Astrocyte of the spinal cord (primary cell): ENCODE data around the gene PBX2.
A peak's percentile ranks its signal among the peaks of the same experiment; 100 is the strongest.

Source experiments
- DNase-seq: peaks from one replicate; pipeline ENCODE4 v3.0.0; 2011; ENCODE audit warnings: low read depth, low spot score
- H3K4me3 ChIP-seq: 2 replicates; pipeline ENCODE4 v1.5.1; 2011; ENCODE audit warnings: low read depth, mild to moderate bottlenecking, low read length, moderate library complexity
- in situ Hi-C: cut with HindIII; loops from 2 replicates; pipeline ENCODE4 v1.10.0; 2017; ENCODE audit warnings: low sequenced_read_pairs
- TF ChIP-seq, protein P1 (sequence below): IDR thresholded peaks from 2 replicates; pipeline ENCODE4 v1.5.1; 2012; ENCODE audit warnings: low read depth, mild to moderate bottlenecking, low read length, inconsistent platforms

Gene PBX2

DNA sequence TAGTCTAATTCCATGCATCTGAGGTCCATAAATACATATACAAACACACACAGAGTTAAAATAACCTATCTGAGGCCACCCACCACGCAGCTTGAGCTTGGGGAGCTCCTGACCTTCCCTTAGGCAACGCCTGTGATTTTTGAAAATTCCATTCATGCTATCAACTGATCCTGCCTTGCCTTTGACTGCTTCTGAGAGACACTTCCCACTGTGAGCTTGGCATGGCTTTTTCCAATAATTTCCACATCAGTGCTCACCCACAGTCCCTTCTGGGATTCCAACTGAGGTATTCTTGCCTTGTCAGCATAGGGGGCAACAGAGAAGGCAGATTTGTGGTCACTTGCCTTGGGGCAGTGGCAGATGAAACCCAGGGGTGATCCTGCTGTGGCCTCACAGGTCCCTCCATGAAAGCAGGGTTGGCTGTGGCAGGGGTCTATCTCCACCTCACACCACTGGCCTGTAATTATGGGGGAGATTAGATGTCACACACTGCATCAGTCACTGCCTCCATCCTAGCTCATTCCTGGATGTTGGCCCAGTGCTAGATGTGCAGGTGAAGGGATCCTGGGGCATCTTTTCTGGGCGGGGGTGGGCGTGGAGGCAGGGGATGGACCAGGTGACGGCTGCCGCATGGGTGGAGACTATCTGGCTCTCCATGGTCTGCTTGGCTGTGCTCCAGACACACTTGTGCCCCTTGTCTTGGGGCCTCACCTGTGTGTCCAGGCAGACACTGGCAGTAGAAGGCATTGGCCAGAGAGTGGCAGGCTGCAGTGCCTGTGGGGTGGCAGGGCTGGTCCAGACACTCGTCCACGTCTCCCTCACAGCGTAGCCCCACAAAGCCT, 13.6 kb upstream of the PBX2 start:
- no peak for DNase-seq
- in situ Hi-C loops = no loop called here
- TF ChIP-seq, protein P1, sequence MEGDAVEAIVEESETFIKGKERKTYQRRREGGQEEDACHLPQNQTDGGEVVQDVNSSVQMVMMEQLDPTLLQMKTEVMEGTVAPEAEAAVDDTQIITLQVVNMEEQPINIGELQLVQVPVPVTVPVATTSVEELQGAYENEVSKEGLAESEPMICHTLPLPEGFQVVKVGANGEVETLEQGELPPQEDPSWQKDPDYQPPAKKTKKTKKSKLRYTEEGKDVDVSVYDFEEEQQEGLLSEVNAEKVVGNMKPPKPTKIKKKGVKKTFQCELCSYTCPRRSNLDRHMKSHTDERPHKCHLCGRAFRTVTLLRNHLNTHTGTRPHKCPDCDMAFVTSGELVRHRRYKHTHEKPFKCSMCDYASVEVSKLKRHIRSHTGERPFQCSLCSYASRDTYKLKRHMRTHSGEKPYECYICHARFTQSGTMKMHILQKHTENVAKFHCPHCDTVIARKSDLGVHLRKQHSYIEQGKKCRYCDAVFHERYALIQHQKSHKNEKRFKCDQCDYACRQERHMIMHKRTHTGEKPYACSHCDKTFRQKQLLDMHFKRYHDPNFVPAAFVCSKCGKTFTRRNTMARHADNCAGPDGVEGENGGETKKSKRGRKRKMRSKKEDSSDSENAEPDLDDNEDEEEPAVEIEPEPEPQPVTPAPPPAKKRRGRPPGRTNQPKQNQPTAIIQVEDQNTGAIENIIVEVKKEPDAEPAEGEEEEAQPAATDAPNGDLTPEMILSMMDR = no peak
- H3K4me3 ChIP-seq = no peak overlapping the region

DNA sequence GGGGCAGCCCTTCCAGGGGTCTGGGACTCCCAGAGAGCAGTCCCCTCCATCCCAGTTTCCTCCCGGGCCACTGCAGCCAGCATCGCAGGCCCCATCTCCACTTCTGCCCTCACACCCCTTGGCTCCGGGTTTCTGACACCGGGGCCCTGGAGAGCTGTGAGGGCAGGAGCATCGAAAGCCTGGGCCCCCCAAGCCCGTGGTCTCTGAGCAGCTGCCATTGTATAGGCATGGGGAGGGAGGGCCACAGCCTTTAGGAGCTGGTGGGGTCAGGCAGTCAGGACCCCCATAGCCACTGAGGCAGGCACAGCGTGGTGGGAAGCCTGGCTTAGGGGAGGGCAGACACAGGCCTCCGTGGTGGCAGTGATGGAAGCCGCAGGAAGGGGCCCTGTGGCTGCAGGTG, 12.2 kb upstream of the PBX2 start:
- no peak overlapping the region for H3K4me3 ChIP-seq
- DNase-seq = no peak
- in situ Hi-C loops = no loop called here
- TF ChIP-seq, protein P1 = no peak

DNA sequence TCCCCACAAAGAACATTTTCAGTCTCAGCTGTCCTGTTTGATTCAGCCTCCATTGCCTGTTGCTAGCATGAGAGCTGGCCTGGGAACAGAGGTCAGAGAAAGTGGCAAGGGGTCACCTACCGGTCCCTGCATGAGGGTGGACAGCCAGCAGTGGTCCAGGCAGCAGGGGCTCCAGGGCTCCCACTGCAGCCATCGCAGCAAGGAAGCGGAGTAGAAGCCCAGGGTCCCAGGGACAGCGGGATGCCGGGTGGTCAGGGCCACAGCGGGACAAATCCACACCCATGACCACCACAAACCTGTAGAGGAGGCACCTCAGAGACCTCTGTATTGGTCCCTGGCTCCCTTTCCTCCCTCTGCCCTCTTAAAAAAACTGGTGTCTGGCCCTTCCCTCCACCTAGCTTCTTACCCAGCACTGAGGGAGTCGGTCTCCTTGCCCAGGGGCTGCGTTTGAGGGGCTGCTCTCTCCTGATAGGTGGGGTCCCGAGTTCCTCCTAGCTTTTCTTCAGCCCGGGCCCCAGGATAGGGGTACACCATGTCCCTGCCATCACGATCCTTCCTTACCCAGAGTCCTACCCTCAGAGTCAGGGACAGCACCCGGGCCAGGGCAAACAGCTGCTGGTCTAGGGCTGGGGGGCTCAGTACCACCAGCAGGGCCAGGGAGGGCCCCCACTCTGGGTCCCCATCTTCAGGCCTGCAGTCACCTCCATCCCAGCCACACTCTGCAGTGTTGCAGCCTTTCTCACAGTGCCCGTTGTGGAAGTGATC, 10.9 kb upstream of the PBX2 start:
- H3K4me3 ChIP-seq = no peak overlapping the region
- in situ Hi-C loops = no loop called here
- TF ChIP-seq, protein P1 = no peak
- no peak for DNase-seq

DNA sequence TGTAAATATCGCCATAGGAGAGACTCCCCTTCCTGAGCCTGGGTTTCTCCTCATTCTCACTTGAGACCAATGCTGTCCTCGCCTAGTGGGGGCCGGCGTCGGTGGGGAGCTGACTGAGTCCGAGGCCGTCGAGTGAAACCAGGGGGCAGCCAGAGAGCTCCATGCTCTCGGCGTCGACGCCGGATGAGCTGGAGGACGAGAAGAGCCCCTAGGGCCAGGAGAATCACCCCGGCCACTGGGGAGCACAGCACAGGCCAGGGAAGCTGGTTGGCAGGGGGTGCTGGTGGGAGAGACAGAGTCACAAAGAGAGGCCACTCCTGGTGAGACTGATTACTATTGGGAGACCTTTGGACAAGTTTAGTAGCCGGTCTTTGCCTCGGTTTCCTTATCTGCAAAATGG, 8.9 kb upstream of the PBX2 start:
- DNase-seq = no peak
- TF ChIP-seq, protein P1 = no peak
- in situ Hi-C loops = no loop called here
- H3K4me3 ChIP-seq = no peak overlapping the region

DNA sequence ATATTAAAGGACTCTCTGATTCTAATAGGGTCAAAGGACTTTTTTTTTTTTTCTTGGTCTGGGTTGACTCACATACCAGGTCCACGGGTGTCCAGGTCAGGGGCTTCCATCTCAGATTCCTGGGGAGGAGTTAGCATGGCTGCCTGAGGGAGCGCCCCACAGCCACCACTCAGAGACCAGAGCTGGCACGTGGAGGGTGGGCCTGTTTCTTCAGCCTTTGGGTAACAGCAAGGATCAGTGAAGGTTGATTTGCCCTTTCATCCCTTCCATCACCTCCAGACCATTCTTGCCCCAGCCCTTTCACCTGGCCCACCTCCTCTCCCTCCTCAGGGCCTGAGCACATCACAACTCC, 8.3 kb upstream of the PBX2 start:
- H3K4me3 ChIP-seq = no peak overlapping the region
- in situ Hi-C loops = no loop called here
- TF ChIP-seq, protein P1 = no peak
- no peak for DNase-seq

DNA sequence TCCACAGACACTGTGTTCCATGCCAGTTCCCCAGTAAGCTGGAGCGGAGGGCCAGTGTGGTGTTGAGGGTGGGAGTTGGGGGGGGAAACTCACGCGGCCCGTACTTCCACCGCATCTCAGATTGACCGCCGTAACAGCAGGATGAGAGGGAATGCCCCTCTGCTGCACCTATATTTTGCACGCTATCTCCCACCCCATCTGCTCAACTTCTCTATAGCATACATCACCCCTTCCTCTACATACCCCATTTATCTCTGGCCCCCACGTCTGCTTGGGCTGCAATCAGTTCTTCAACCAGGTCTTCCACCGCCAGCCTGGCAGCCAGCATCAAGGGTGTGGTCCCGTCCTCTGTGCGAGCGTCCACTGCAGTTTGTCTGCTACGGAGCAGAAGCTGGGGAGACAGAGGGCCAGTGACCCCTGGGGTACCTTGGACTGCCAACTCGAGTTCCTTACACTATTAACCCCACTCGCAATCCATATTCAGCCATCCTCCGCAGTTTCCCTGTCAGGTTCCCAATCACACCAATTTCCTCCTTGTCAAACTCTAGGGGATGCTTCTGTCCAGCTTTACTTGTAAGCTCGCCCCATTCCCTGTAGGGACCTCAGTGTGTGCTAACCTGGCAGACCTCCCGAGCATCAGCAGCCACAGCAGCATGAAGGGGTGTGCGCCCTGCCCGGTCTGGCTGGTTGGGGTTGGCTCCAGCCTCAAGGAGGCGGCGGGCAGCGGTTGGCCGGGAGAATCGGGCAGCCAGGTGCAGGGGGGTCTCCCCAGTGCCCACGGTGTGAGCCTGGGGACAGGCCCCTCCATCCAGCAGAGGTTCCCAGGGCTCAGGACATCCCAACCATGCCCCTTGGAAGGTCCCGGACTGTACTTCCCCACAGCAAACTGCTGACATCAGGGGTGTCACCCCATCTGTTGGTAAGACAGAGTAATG, 6.9 kb upstream of the PBX2 start:
- TF ChIP-seq, protein P1 = no peak
- peak overlapping the region; percentile 67 for H3K4me3 ChIP-seq
- peak; percentile 4 for DNase-seq
- in situ Hi-C loops = no loop called here
